Endodermal cell (in vitro differentiated cells): ENCODE measurements around the gene NPDC1. TPM values are rescaled to one million over a fixed set of nuclear protein-coding genes. Genes with fewer than 3 reads are reported as not detected.

ENCODE experiments used
- DNase-seq: peaks from one replicate; pipeline ENCODE4 v3.0.0-alpha.2; 2017
- H3K27ac ChIP-seq: 2 replicates; pipeline ENCODE4 v1.5.1; 2013; ENCODE audit warnings: mild to moderate bottlenecking, low read depth, low read length, moderate library complexity
- H3K27me3 ChIP-seq: 2 replicates; pipeline ENCODE4 v1.6.1; 2013; ENCODE audit warnings: mild to moderate bottlenecking, low read length, moderate library complexity; ENCODE audit not compliant: insufficient read depth, control insufficient read depth, poor library complexity, severe bottlenecking
- H3K36me3 ChIP-seq: 2 replicates; pipeline ENCODE4 v1.7.0; 2013; ENCODE audit warnings: mild to moderate bottlenecking, low read length, moderate library complexity; ENCODE audit not compliant: control insufficient read depth, insufficient read depth
- H3K4me1 ChIP-seq: one replicate; pipeline ENCODE4 v1.7.0; 2013; ENCODE audit warnings: low read length; ENCODE audit not compliant: control insufficient read depth, insufficient read depth
- H3K4me3 ChIP-seq: 2 replicates; pipeline ENCODE4 v1.5.1; 2013; ENCODE audit warnings: mild to moderate bottlenecking, low read length, moderate library complexity
- H3K9ac ChIP-seq: 2 replicates; pipeline ENCODE4 v1.6.1; 2013; ENCODE audit warnings: mild to moderate bottlenecking, low read length, moderate library complexity; ENCODE audit not compliant: poor library complexity, severe bottlenecking; ENCODE audit errors: extremely low read depth
- H3K9me3 ChIP-seq: 2 replicates; pipeline ENCODE4 v1.6.1; 2013; ENCODE audit warnings: mild to moderate bottlenecking, low read length, moderate library complexity; ENCODE audit not compliant: control insufficient read depth
- H3K27ac Mint-ChIP-seq: 2 replicates; pipeline ENCODE4 v1.8.0; 2020; ENCODE audit warnings: mixed read lengths
- H3K27me3 Mint-ChIP-seq: 2 replicates; pipeline ENCODE4 v1.8.0; 2021; ENCODE audit warnings: mild to moderate bottlenecking, mixed read lengths; ENCODE audit not compliant: insufficient read depth
- H3K36me3 Mint-ChIP-seq: 2 replicates; pipeline ENCODE4 v1.8.0; 2020; ENCODE audit warnings: low read depth, mixed read lengths
- H3K4me1 Mint-ChIP-seq: 2 replicates; pipeline ENCODE4 v1.8.0; 2020; ENCODE audit warnings: mixed read lengths
- H3K4me3 Mint-ChIP-seq: 2 replicates; pipeline ENCODE4 v1.8.0; 2020; ENCODE audit warnings: mild to moderate bottlenecking, moderate library complexity, mixed read lengths
- H3K9me3 Mint-ChIP-seq: 2 replicates; pipeline ENCODE4 v1.8.0; 2020; ENCODE audit warnings: mild to moderate bottlenecking, mixed read lengths
- CTCF ChIP-seq: fragments of 200-600 bp; sonication (generic); conservative IDR thresholded peaks from 2 replicates; pipeline ENCODE4 v1.5.0; 2021; ENCODE audit warnings: antibody characterized with exemption, mild to moderate bottlenecking
- WGBS, 2 experiments: methylation state at CpG; one replicate each; pipeline versions ENCODE4 v1.1.5 to v1.1.7; 2013; ENCODE audit warnings: missing lambda C conversion rate in 2 of 2, mixed read lengths in 1 of 2; ENCODE audit not compliant: insufficient coverage in 1 of 2, insufficient read length in 1 of 2; 5-methylcytosine and 5-hydroxymethylcytosine counted together
- total RNA-seq, 2 donors: library from RNA; stranded (reverse); fragmentation: NEBNext Ultra II Directional in 1 of 2; extraction: Animal tissue kit (Norgen Biotek cat#: 25700) in 1 of 2; gene quantifications; 2 replicates in 1 of 2; 3 replicates in 1 of 2; pipeline ENCODE4 v1.2.1, GENCODE V29; 2021

The NPDC1 gene
- total RNA-seq, 2 donors from 2014 or later: 60.8 to 73.3 TPM

GRCh38 chr9:137039611-137040366, 6.2 kb downstream of the NPDC1 start:
- no peak for TF ChIP-seq CTCF
- Histone ChIP-seq H3K27me3 (peaks cover 8% of the 10 kb centered on the region), H3K9ac (no peak overlapping the region), H3K36me3 (peaks cover 10% of the 10 kb centered on the region), H3K4me3 (no peak overlapping the region), H3K27ac (no peak overlapping the region), H3K4me1 (peaks cover 3% of the 10 kb centered on the region), H3K9me3 (no peaks in the 10 kb centered on the region)
- no peak overlapping the region for H3K27ac Mint-ChIP-seq
- no peak overlapping the region for H3K4me3 Mint-ChIP-seq
- H3K27me3 Mint-ChIP-seq: peaks cover 6% of the 10 kb centered on the region
- DNase-seq: no peak
- no peaks in the 10 kb centered on the region for H3K4me1 Mint-ChIP-seq
- no peaks in the 10 kb centered on the region for H3K9me3 Mint-ChIP-seq
- peaks cover 12% of the 10 kb centered on the region for H3K36me3 Mint-ChIP-seq
- 95 to 99% methylated on average over 17 to 31 of the region's 32 CpGs for WGBS, 2 experiments

- Mint-ChIP-seq H3K36me3 (peaks cover 12% of the 10 kb centered on the region), H3K4me3 (no peak overlapping the region), H3K27ac (no peak overlapping the region), H3K9me3 (no peaks in the 10 kb centered on the region), H3K27me3 (no peaks in the 10 kb centered on the region), H3K4me1 (no peaks in the 10 kb centered on the region)
- 94 to 100% methylated on average over 3 to 9 of the region's 9 CpGs for WGBS, 2 experiments
- H3K4me3 ChIP-seq: no peak overlapping the region
- no peak for TF ChIP-seq CTCF
- no peaks in the 10 kb centered on the region for H3K4me1 ChIP-seq
- no peak overlapping the region for H3K27ac ChIP-seq
- no peak overlapping the region for H3K9ac ChIP-seq
- no peak for DNase-seq
- peaks cover 10% of the 10 kb centered on the region for H3K36me3 ChIP-seq
- peaks cover 3% of the 10 kb centered on the region for H3K27me3 ChIP-seq
- H3K9me3 ChIP-seq: no peaks in the 10 kb centered on the region
Observed at GRCh38 chr9:137038916-137039315, 7.1 kb downstream of the NPDC1 start.

GRCh38 chr9:137037483-137037882, 8.5 kb downstream of the NPDC1 start:
- no peaks in the 10 kb centered on the region for H3K4me1 ChIP-seq
- H3K27ac ChIP-seq: no peak overlapping the region
- Mint-ChIP-seq H3K9me3 (no peaks in the 10 kb centered on the region), H3K4me1 (no peaks in the 10 kb centered on the region), H3K4me3 (no peak overlapping the region), H3K36me3 (peaks cover 12% of the 10 kb centered on the region), H3K27ac (no peak overlapping the region), H3K27me3 (peaks cover 2% of the 10 kb centered on the region)
- no peak overlapping the region for H3K9ac ChIP-seq
- peaks cover 10% of the 10 kb centered on the region for H3K36me3 ChIP-seq
- no peak for DNase-seq
- TF ChIP-seq CTCF: no peak
- H3K9me3 ChIP-seq: no peaks in the 10 kb centered on the region
- H3K4me3 ChIP-seq: no peak overlapping the region
- 93 to 100% methylated on average over 8 to 10 of the region's 10 CpGs for WGBS, 2 experiments
- peaks cover 3% of the 10 kb centered on the region for H3K27me3 ChIP-seq
